GM20000 (cell line): ENCODE data around the gene NOX4.

Source experiments
- DNase-seq: peaks from one replicate; pipeline ENCODE4 v3.0.0; 2012; ENCODE audit warnings: low spot score
- TF ChIP-seq, protein P1 (sequence below): IDR thresholded peaks from 2 replicates; pipeline ENCODE4 v1.5.1; 2012; ENCODE audit warnings: mild to moderate bottlenecking, control low read depth; ENCODE audit errors: extremely low read depth, missing control alignments

NOX4 gene

DNA sequence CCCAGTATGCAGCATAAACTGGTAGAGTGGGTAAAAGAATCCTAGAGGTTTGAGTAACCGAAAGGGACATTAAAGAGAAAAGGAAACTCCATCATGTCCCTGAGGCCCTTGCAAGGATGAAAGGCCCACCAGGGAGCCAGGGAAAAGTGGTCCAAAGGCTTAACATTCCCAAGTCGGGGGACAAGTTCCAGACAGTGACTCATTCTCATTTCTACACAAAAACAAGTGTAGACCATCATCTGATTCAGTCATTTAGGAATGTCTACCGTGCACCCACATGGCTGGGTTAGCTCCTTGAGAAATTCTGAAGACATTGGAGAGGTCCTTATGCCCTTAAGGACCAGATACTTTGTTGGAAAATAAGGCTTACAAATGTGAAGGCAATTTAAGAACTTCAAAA is 4.8 kb upstream of the NOX4 start:
- TF ChIP-seq, protein P1, sequence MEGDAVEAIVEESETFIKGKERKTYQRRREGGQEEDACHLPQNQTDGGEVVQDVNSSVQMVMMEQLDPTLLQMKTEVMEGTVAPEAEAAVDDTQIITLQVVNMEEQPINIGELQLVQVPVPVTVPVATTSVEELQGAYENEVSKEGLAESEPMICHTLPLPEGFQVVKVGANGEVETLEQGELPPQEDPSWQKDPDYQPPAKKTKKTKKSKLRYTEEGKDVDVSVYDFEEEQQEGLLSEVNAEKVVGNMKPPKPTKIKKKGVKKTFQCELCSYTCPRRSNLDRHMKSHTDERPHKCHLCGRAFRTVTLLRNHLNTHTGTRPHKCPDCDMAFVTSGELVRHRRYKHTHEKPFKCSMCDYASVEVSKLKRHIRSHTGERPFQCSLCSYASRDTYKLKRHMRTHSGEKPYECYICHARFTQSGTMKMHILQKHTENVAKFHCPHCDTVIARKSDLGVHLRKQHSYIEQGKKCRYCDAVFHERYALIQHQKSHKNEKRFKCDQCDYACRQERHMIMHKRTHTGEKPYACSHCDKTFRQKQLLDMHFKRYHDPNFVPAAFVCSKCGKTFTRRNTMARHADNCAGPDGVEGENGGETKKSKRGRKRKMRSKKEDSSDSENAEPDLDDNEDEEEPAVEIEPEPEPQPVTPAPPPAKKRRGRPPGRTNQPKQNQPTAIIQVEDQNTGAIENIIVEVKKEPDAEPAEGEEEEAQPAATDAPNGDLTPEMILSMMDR, result no peak
- no peak for DNase-seq

DNA sequence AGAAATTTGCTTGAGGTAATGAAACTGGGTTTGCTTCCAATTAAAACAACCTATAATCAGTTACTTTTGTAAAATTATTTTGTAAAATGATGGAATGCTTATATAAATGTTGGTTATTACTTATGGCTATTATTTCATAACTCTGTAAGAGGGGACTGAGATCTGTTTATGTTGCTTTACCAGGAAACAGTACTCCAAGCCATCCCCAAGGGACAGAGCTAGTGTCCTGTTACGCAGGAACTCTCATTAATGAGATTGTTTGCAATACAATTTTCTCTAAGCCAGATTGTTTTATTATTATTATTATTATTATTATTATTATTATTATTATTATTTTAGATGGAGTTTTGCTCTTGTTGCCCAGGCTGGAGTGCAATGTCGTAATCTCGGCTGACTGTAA is 2.3 kb upstream of the NOX4 start:
- DNase-seq, result no peak

DNA sequence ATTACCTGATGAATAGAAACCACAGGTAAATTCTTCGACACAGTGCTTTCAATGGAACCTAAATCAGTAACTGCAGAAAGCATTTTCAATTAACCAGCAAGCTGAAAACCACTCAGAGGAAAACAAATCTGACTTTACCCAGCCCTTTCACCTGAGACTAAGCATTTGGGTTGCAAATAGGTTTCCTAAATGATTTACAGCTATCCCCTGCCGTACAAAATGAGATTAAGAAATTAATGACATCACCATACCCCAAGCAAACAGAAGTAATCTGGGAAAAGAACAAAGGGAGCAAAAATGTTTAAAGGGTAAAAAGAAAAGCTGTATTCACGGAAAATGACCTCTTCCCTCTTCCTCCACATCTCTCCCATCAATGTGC is 584 bp downstream of the NOX4 start:
- DNase-seq, result no peak
- TF ChIP-seq, protein P1, result no peak

More for the DNA sequence above, 2.3 kb upstream of the NOX4 start:
- TF ChIP-seq, protein P1, result no peak

DNA sequence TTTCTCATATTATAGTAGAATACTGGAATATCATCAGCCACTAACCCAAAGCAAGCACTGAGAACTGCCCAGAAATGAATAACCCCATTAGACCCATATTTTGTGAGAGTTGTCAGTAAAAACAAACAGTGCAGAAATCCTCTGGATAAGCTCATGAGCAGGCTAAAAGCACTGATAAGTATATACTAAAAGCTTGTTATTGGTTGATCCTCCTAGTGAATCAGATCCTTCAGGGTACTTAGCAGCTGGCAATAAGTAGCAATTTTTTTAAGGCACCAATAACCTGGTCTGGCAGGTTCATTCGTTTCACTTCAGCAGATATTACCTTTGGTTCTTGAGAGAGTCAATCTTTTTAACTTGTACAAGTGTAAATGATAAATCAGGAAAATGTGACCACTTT is 1.2 kb downstream of the NOX4 start:
- no peak for DNase-seq
- TF ChIP-seq, protein P1, result no peak

DNA sequence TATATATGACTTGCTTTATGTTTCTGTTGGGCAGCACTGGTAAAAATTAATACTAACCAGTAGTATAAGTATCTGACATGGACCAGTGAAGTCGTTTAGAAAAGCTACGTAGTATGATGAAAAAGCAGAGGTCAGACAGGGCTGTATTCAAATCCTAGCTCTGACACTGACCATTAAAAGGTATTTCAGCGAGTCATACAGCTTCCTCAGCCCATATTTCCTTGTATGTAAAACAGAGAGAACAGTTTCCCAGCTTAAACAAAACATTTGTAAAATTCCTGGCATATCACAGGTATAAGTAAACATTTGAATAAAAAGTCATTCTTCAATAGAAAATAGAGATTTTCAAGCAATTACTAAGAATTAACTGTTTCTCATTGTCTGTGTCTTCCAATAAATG is 4.2 kb downstream of the NOX4 start:
- TF ChIP-seq, protein P1, result no peak
- DNase-seq, result no peak

DNA sequence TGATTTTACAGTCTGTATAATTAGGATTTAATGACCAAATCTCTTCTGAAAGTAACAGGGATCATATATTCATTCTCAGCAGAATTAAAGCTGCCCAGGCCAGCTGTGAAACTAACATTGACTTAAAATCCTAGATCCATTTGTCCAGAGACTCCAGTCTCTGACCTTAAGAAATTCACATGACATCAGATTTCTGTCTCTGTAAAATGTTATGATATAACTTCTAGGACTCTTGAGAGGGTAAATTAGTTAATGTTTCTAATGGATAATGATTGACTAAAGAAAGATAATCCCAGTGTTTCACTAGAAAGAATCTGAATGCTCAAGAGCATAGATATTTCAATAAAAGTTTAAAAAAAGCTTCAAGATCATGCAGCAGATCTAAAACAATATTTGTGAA is 6.3 kb downstream of the NOX4 start:
- TF ChIP-seq, protein P1, result no peak
- DNase-seq, result no peak

DNA sequence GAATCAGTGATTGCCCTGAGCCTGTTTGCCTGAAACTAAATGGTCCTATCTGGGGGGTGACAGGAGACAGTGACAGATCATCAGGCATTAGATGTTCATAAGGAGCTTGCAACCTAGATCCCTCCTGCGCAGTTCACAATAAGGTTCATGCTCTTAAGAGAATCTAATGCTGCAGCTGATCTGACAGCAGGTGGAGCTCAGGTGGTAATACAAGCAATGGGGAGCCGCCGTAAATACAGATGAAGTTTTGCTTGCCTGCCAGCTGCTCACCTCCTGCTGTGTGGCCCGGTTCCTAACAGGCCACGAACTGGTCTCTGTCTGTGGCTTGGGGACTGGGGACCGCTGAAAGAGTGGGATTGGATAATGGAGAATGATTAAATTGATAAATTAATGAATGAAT is 14.0 kb downstream of the NOX4 start:
- TF ChIP-seq, protein P1, result no peak
- DNase-seq, result no peak

DNA sequence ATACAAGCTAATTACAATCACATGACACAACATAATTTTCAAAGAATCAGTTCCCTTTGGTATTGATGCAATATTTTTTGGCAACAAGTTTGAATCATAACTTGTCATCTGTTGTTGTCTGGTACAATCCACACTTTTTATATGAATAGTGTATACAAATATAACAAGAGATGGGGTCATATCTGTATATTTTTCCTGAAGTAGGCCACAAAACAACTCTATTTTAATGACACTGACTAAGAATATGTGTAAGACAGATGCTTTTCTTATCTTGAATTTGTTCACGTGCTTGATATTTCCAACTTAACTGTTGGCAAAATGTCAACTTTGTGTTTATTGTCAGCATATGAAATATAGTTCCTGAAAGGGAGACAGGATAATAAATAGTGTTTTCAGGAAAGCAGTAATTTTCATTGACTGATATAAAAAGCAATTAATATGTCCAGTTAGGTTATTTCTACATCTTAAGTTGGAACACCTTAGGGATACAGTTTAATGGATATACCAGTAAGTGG is 27.9 kb downstream of the NOX4 start:
- TF ChIP-seq, protein P1, result no peak
- no peak for DNase-seq
